Measurements from ENCODE around the gene SLC9C1.

Gene SLC9C1

GRCh38 chr3:112293368-112294321 is at the start of gene SLC9C1:
TSS of gene SLC9C1 (minus strand) at chr3:112294216. CDS start at chr3:112286791, 7,425 bp downstream.
- Mint-ChIP-seq H3K4me1 (peaks cover 35% of the 10 kb centered on the region), H3K36me3 (no peaks in the 10 kb centered on the region), H3K4me3 (peak within 1 kb of the TSS; percentile 53), H3K27me3 (no peaks in the 10 kb centered on the region), H3K27ac (peak within 1 kb of the TSS; percentile 77), H3K9me3 (peaks cover 5% of the 10 kb centered on the region)
- CTCF ChIA-PET: interaction anchor here (0.7 to 4.5 kb wide), 34 partner anchors 11 to 680 kb away, joined by 3 to 40 read pairs (median 6); partner anchors contain the start of genes BTLA and GCSAM
- DNase-seq: peak; percentile 65

DNA sequence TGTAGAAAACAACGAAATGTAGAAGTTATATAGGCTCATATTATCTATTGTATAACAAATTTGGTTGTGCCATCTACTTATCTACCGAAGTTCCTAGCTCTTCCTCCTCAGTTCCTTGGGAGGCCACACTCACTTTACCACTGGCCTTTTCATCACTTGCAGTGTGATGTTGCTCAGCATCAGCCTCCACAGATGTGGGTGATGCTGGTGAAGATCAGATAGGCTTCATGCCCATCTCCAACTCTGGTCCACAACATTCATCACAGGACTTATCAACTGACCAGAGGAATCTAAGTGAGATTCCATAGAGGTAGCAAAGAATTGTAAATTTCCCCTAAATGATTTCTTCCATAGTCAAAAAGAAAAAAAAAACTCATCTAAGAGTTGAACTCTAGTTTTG is 47.4 kb upstream of the SLC9C1 start:
- no peak for DNase-seq
- Mint-ChIP-seq H3K27ac (no peak overlapping the region), H3K4me1 (peaks cover 33% of the 10 kb centered on the region), H3K27me3 (no peaks in the 10 kb centered on the region), H3K36me3 (peaks cover 44% of the 10 kb centered on the region), H3K9me3 (peaks cover 5% of the 10 kb centered on the region), H3K4me3 (no peak overlapping the region)
- CTCF ChIA-PET: interaction anchor here (0.9 kb wide), 1 partner anchor 96 kb away, joined by 3 read pairs; no protein-coding TSS in a partner anchor

DNA sequence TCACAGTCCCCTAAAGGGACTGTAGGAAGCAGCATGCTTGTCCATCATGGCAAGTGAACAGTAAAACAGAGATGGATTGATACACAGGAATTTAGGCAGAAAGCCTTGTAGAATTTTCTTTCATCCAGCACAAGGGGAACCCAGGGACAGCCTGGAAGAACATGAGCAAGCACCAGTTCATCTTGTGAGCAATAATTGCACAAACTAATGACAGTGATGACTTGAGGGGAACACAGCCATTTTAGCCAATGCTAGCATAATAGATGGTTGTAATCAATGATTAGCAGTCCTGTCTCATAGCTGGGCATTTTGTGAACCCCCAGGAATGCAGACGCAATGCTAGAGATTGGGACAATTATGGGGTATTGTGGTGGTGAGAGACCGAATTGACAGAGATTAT is 45.6 kb upstream of the SLC9C1 start:
- H3K36me3 Mint-ChIP-seq: peaks cover 31% of the 10 kb centered on the region
- DNase-seq: no peak
- peaks cover 5% of the 10 kb centered on the region for H3K9me3 Mint-ChIP-seq
- H3K4me1 Mint-ChIP-seq: peaks cover 48% of the 10 kb centered on the region
- H3K27ac Mint-ChIP-seq: no peak overlapping the region
- H3K4me3 Mint-ChIP-seq: no peak overlapping the region
- CTCF ChIA-PET: no interaction called here
- no peaks in the 10 kb centered on the region for H3K27me3 Mint-ChIP-seq

DNA sequence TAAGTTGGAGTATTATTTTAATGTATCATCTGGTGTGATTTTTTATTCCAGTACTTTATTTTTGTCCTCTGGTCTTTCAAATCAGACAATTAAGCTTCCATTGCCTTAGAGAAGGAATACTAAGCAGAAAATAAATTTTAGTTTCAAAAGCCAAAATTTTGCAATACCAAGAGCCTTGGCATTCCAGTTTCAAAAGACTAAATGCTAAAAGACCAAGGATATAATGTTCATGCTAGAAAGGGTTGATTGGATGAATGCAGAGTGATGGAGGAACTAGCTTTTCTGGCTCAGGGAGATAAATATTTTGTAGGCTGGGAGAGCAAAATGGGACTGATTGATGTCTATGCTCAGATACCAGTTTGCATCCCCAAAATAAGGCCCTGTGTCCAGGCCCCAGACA is 45.1 kb upstream of the SLC9C1 start:
- H3K27me3 Mint-ChIP-seq: no peaks in the 10 kb centered on the region
- no peak overlapping the region for H3K27ac Mint-ChIP-seq
- no peak for DNase-seq
- CTCF ChIA-PET: interaction anchor here (1.1 kb wide), 2 partner anchors 15 to 97 kb away, joined by 3 to 4 read pairs; no protein-coding TSS in a partner anchor
- no peak overlapping the region for H3K4me3 Mint-ChIP-seq
- peaks cover 52% of the 10 kb centered on the region for H3K4me1 Mint-ChIP-seq
- peaks cover 27% of the 10 kb centered on the region for H3K36me3 Mint-ChIP-seq
- peaks cover 5% of the 10 kb centered on the region for H3K9me3 Mint-ChIP-seq

DNA sequence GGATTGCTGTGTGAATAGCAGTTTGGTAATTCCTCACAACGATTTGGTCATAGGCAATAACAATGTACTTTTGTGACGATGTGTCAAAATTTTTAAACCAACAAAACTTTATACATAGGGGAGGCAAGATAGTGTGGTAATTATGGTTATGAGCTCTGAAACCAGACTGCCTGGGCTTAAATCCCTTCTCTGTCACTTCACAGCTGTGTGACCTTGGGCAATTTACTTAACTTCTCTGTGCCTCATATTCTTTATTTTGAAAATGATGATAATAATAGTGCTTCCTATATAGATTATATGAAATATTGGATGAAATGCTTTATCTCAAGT is 44.7 kb upstream of the SLC9C1 start:
- Mint-ChIP-seq H3K4me1 (peaks cover 57% of the 10 kb centered on the region), H3K4me3 (no peak overlapping the region), H3K27ac (no peak overlapping the region), H3K36me3 (peaks cover 25% of the 10 kb centered on the region), H3K9me3 (peaks cover 3% of the 10 kb centered on the region), H3K27me3 (no peaks in the 10 kb centered on the region)
- CTCF ChIA-PET: interaction anchor here (0.8 to 1.1 kb wide), 5 partner anchors 16 to 176 kb away, joined by 3 to 5 read pairs (median 4); no protein-coding TSS in a partner anchor
- DNase-seq: no peak

GRCh38 chr3:112338021-112338726 is 44.2 kb upstream of the SLC9C1 start:
- Mint-ChIP-seq H3K9me3 (no peaks in the 10 kb centered on the region), H3K36me3 (peaks cover 23% of the 10 kb centered on the region), H3K4me3 (no peak overlapping the region), H3K27me3 (no peaks in the 10 kb centered on the region), H3K27ac (no peak overlapping the region), H3K4me1 (peaks cover 58% of the 10 kb centered on the region)
- no peak for DNase-seq
- CTCF ChIA-PET: interaction anchor here (0.8 to 1.1 kb wide), 5 partner anchors 16 to 176 kb away, joined by 3 to 5 read pairs (median 4); no protein-coding TSS in a partner anchor

DNA sequence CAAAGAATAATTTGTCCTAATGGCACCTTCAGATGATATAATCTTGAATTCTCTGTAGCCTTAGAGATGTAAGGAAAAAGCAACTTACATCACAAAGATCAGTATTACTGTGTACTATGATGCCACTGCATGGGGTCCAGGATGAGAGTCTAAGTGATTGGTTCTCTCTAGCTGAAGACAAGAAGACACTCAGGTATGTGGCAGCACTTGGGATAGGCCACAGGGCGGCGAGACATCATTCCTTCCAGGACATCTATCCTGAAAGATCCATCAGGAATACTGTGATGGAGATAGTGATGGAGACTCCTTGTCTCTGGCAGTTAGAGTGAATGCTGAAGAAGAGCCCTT is 41.4 kb upstream of the SLC9C1 start:
- CTCF ChIA-PET: interaction anchor here (0.7 to 5.7 kb wide), 2 partner anchors 101 to 198 kb away, joined by 3 to 52 read pairs; no protein-coding TSS in a partner anchor
- DNase-seq: no peak
- Mint-ChIP-seq H3K36me3 (peaks cover 8% of the 10 kb centered on the region), H3K4me3 (no peak overlapping the region), H3K9me3 (no peaks in the 10 kb centered on the region), H3K27ac (no peak overlapping the region), H3K27me3 (no peaks in the 10 kb centered on the region), H3K4me1 (peaks cover 61% of the 10 kb centered on the region)

DNA sequence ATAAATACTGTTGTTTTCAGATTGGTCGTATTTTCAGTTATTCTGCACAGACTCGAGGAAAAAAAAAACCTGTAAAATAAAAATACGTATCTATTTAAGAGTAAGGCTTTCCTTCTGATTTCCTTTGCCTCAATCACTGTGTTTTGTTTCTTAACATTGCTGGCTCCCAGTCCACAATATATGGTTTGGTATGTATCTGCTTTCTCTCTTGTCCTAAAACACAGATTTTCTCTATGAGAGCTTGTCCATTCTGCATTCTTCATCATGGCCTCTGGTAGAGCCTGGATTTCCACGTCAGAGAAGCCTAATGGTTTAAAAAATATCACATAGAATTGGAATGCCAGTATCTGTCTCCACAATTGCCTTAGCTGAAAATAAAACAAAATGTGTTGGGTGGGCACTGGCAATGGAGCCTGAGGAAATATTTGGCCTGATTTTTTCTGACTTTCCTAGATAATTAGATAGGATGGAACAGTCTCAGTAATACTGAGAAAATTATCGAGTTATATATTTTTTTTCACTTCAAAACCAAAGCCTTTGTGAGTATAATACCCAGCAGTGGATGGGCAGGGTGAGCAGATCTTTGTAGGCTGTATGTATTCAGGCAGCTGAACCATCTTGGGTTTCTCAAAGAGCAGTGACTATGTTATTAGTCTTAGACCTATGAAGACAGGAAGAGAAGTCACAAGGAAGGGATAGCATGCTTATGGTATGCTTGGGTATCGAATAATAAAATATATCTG is 40.8 kb upstream of the SLC9C1 start:
- CTCF ChIA-PET: interaction anchor here (0.7 to 5.7 kb wide), 11 partner anchors 12 to 223 kb away, joined by 3 to 52 read pairs (median 3); partner anchors contain the start of genes BTLA and SLC9C1
- H3K27me3 Mint-ChIP-seq: no peaks in the 10 kb centered on the region
- peak overlapping the region; percentile 85 for H3K4me3 Mint-ChIP-seq

DNA sequence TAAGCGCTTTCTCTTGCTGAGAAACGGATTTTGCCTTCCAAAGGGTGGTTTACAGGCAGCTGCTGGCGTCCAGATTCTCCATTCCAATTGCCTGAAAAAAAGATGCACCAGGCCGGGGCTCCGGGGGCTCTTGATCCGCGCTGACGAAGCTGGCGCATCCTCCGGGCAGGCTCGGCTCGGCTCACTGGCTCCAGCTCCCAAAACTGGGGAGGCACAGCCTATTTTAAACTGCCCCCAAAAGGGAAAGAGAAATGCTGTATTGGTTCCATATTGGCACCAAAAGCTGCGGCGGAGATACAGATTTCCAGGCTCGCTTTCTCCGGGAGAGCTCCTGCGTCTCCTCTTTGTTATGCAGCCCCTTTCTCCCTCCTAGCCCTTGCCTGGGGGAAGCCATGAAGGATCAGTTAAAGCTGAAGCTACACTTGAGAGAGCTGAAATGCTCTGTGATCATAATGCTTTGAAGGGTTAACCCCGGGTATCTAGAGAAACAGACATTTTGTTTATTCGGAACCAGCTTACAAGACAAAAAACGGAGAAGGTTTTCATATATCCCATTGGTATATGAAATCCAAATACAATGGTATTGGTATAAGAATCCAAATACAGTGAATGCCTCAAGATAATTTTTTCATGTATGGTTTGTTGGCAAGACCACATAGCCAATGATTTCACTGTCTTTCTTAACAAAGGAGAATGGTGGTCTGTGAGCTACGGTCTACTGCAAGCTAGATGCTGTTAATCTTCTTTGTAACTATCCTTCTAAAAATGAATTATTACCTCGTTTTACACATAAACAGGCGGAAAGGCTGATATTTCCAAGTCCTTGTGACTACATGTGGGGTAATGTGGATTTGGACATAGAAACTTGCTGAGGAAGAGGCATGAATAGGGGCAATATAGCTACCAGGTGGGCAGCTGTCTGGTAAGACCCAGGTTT is 39.6 kb upstream of the SLC9C1 start:
- H3K27me3 Mint-ChIP-seq: no peaks in the 10 kb centered on the region
- CTCF ChIA-PET: interaction anchor here (0.7 to 5.7 kb wide), 23 partner anchors 11 to 322 kb away, joined by 3 to 52 read pairs (median 3); partner anchors contain the start of genes BTLA and SLC9C1
- no peaks in the 10 kb centered on the region for H3K9me3 Mint-ChIP-seq
- H3K4me1 Mint-ChIP-seq: peaks cover 61% of the 10 kb centered on the region
- H3K27ac Mint-ChIP-seq: peak overlapping the region; percentile 88
- H3K4me3 Mint-ChIP-seq: peak overlapping the region; percentile 85
- H3K36me3 Mint-ChIP-seq: peaks cover 8% of the 10 kb centered on the region
- DNase-seq: peak; percentile 46

More for the DNA sequence above, 40.8 kb upstream of the SLC9C1 start:
- Mint-ChIP-seq H3K4me1 (peaks cover 61% of the 10 kb centered on the region), H3K36me3 (peaks cover 8% of the 10 kb centered on the region), H3K27ac (peak overlapping the region; percentile 88), H3K9me3 (no peaks in the 10 kb centered on the region)
- DNase-seq: no peak

DNA sequence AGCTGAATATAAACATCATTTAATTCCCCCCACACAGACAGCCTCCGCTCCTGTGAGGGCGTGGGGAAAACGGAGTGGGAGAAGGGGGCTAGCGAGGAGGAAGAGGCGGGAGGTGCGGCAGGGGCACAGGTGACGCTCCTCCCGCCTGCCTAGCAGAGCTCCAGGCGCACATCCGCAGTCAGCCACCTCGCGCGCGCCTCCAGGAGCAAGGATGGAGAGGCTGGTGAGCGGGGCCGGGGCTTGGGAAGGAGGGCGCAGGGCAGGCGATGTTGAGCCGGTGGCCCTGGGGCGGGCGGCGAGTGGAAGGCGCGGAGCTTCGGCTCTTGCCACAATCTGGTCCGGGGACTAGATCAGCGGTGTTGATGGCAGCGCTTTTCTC is 39.0 kb upstream of the SLC9C1 start, which contains the start of gene CD200:
Gene CD200 (plus strand): TSS at position 155 of the 379 bp plus-strand sequence. CDS start 57 bp downstream, at position 212.
- peak; percentile 72 for DNase-seq
- H3K9me3 Mint-ChIP-seq: no peaks in the 10 kb centered on the region
- no peaks in the 10 kb centered on the region for H3K27me3 Mint-ChIP-seq
- H3K36me3 Mint-ChIP-seq: peaks cover 6% of the 10 kb centered on the region
- peak within 1 kb of the TSS; percentile 85 for H3K4me3 Mint-ChIP-seq
- CTCF ChIA-PET: interaction anchor here (0.8 to 5.7 kb wide), 19 partner anchors 18 to 322 kb away, joined by 3 to 52 read pairs (median 4); partner anchors contain the start of genes BTLA and SLC9C1
- H3K27ac Mint-ChIP-seq: peak within 1 kb of the TSS; percentile 88
- peaks cover 54% of the 10 kb centered on the region for H3K4me1 Mint-ChIP-seq

GRCh38 chr3:112331851-112332250 is 37.8 kb upstream of the SLC9C1 start:
- no peak overlapping the region for H3K27ac Mint-ChIP-seq
- H3K36me3 Mint-ChIP-seq: peaks cover 2% of the 10 kb centered on the region
- CTCF ChIA-PET: interaction anchor here (0.6 to 5.7 kb wide), 2 partner anchors 105 to 177 kb away, joined by 3 to 52 read pairs; no protein-coding TSS in a partner anchor
- H3K9me3 Mint-ChIP-seq: no peaks in the 10 kb centered on the region
- peaks cover 49% of the 10 kb centered on the region for H3K4me1 Mint-ChIP-seq
- peak overlapping the region; percentile 85 for H3K4me3 Mint-ChIP-seq
- no peak for DNase-seq
- H3K27me3 Mint-ChIP-seq: peaks cover 1% of the 10 kb centered on the region

DNA sequence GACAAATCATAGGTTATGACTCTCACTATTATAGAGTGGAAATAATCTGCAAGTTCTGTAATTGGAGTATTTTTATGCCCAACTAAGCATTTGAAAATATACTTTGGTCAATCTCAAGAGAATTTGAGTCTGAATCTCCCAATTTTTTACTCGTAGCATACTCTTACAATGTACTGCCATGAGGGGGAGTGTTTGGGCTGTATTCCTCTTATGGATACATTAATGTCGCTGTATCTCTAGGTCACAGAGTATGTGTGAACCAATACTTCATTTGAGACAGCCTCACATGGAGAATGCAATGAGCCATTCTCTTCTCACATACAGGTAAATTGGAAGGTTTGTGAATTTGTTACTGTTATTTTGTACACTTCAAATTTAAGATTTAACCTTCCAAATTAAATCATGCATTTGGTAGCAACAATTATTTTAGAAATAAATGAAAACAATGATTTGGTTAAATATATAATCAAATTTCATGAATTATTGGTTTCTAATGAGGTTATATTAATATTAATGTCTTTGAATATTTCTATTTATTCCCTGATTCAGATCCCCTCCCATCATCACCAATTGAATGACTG is 33.4 kb upstream of the SLC9C1 start:
- Mint-ChIP-seq H3K4me3 (no peak overlapping the region), H3K27ac (no peak overlapping the region), H3K36me3 (no peaks in the 10 kb centered on the region), H3K4me1 (peaks cover 12% of the 10 kb centered on the region), H3K9me3 (no peaks in the 10 kb centered on the region), H3K27me3 (peaks cover 12% of the 10 kb centered on the region)
- CTCF ChIA-PET: interaction anchor here (0.7 to 6.0 kb wide), 13 partner anchors 14 to 216 kb away, joined by 3 to 53 read pairs (median 5); partner anchors contain the start of gene SLC9C1
- peak; percentile 65 for DNase-seq
